IPS DF 6.9 (cell line): ENCODE measurements around the gene CPM.

Source experiments
- DNase-seq: peaks from one replicate; pipeline ENCODE4 v3.0.0-alpha.2; 2013; ENCODE audit warnings: low read depth, low spot score
- H3K27ac ChIP-seq: one replicate; pipeline ENCODE4 v1.5.1; 2013; ENCODE audit warnings: low read length, control low read depth
- H3K27me3 ChIP-seq: 2 replicates; pipeline ENCODE4 v1.6.1; 2013; ENCODE audit warnings: mild to moderate bottlenecking, low read length; ENCODE audit not compliant: control insufficient read depth, insufficient read depth
- H3K36me3 ChIP-seq: 2 replicates; pipeline ENCODE4 v1.6.1; 2013; ENCODE audit warnings: low read length; ENCODE audit not compliant: control insufficient read depth, insufficient read depth
- H3K4me1 ChIP-seq: 2 replicates; pipeline ENCODE4 v1.6.1; 2013; ENCODE audit warnings: low read length; ENCODE audit not compliant: control insufficient read depth, insufficient read depth
- H3K4me3 ChIP-seq: 2 replicates; pipeline ENCODE4 v1.5.1; 2013; ENCODE audit warnings: mild to moderate bottlenecking, low read length
- H3K9me3 ChIP-seq: 2 replicates; pipeline ENCODE4 v1.6.1; 2013; ENCODE audit warnings: low read length, inconsistent platforms; ENCODE audit not compliant: control insufficient read depth, insufficient read depth
- WGBS: extraction: QIAGEN DNeasy Blood & Tissue Kit; methylation state at CpG from one replicate; pipeline ENCODE4 v1.1.7; 2013; ENCODE audit warnings: mixed read lengths, missing lambda C conversion rate; ENCODE audit not compliant: insufficient read length, insufficient coverage; 5-methylcytosine and 5-hydroxymethylcytosine counted together

The CPM gene

DNA sequence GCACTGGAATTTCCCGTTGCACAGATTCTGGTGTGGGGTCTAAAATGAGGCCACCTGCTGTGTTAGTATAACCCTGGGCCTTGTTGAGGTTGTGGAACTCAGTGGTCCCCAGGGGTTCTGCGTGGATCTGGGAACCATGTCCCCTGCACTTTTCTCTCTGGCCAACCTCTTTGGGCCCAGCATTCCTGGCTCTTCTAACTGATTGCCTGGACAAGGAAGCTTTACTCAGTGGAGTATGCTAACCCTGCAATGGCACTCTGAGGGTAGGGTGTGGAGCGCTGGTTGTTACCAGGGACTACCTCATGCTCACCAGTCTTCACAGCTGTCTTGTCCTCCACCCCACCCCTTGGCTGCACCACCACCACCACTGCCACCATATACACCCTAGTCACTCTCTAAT lies 39.2 kb downstream of the CPM start:
- no peak for DNase-seq
- no peaks in the 10 kb centered on the region for H3K27me3 ChIP-seq
- WGBS = no CpG with 5 or more reads among the region's 3 CpGs
- H3K4me1 ChIP-seq = no peaks in the 10 kb centered on the region
- H3K4me3 ChIP-seq = no peak overlapping the region
- no peak overlapping the region for H3K27ac ChIP-seq
- H3K9me3 ChIP-seq = no peaks in the 10 kb centered on the region
- no peaks in the 10 kb centered on the region for H3K36me3 ChIP-seq

DNA sequence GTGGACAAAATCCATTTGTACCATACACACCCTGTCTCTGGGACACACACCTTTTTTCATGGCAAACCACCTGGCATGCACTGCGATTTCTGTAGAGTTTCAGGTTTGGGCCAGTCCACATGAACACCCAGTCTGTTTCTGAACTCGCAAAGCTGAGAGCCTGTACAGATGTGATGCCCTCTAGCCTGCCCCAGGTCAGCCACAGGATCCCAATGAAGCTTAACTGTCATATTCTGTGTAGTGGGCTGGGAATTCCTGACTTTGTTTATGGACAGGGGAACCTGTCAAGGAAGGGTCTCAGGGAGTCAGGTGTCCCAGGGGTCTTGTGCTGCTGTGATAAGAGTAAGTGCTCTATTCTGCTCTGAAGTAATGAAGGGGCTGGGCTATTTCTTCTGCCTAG lies 39.8 kb downstream of the CPM start:
- no peaks in the 10 kb centered on the region for H3K27me3 ChIP-seq
- no peaks in the 10 kb centered on the region for H3K9me3 ChIP-seq
- no peaks in the 10 kb centered on the region for H3K36me3 ChIP-seq
- H3K4me1 ChIP-seq = no peaks in the 10 kb centered on the region
- H3K4me3 ChIP-seq = no peak overlapping the region
- no peak for DNase-seq
- no peak overlapping the region for H3K27ac ChIP-seq
- WGBS = no CpG with 5 or more reads among the region's 2 CpGs

DNA sequence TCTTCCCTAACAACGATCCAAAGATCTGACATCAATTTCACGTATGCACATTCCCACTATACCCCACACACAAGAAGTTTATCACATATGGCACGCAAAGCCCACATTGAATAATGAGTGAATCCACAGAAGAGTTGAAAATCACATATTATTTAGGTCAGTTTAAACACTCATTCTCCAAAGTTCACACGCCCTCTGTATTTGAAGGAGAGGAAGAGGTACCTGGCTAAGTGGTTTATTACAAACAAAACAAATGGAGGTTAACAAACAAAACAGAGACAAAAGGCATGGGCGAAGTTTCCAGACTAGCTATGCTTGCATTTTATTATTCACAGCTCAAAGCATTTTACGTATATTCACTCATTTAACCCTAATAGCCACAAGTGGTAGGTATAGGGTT lies 41.8 kb downstream of the CPM start:
- H3K27ac ChIP-seq = no peak overlapping the region
- no CpG with 5 or more reads among the region's 6 CpGs for WGBS

DNA sequence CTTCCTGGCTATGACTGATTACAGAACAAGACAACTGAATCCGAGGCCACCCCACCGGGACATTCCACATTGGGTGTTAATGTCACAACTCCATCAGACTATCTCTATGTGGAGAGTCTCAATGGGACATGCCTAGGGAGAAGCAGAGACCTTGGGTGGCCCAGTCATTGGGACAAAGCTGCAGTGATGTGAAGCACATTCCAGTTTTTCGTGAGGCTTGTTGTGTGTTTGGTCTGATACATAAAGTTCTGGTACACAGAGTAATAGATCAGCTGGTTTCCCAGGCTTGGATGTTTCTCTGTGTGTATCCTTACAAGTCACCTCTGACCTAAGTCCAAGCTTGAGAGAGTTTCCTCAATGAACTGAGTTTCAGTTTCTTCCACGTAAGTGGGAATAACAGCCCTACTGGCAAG lies 42.3 kb downstream of the CPM start:
- Histone ChIP-seq H3K4me3 (no peak overlapping the region), H3K27me3 (no peaks in the 10 kb centered on the region), H3K4me1 (no peaks in the 10 kb centered on the region), H3K36me3 (no peaks in the 10 kb centered on the region), H3K9me3 (no peaks in the 10 kb centered on the region), H3K27ac (no peak overlapping the region)
- no CpG with 5 or more reads among the region's 4 CpGs for WGBS
- DNase-seq = no peak

More for the DNA sequence above, 41.8 kb downstream of the CPM start:
- DNase-seq = no peak
- Histone ChIP-seq H3K36me3 (no peaks in the 10 kb centered on the region), H3K27me3 (no peaks in the 10 kb centered on the region), H3K4me1 (no peaks in the 10 kb centered on the region), H3K9me3 (no peaks in the 10 kb centered on the region), H3K4me3 (no peak overlapping the region)

DNA sequence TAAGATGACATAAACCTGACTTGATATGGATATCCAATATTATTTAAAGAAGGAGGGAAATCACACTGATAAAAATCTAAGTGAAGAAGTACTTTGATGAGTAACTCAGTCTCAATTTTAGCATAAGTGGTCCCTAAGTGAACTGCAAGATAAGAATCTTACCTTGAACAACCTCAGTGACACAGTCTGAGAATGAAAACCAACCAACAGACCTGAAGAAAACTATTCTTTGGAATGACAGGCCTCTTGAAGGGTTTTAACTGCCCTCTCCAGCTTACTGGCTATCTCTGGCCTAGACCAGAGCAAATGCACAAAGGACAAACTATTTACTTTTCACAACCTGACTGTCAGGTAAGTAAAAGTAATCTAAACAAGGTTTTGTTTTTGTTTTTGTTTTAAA lies 44.7 kb downstream of the CPM start:
- H3K27me3 ChIP-seq = no peaks in the 10 kb centered on the region
- H3K4me1 ChIP-seq = peaks cover 2% of the 10 kb centered on the region; the same call in 1 of the 2 replicates
- DNase-seq = no peak
- no peaks in the 10 kb centered on the region for H3K36me3 ChIP-seq
- no peak overlapping the region for H3K4me3 ChIP-seq
- no peaks in the 10 kb centered on the region for H3K9me3 ChIP-seq
- H3K27ac ChIP-seq = no peak overlapping the region

DNA sequence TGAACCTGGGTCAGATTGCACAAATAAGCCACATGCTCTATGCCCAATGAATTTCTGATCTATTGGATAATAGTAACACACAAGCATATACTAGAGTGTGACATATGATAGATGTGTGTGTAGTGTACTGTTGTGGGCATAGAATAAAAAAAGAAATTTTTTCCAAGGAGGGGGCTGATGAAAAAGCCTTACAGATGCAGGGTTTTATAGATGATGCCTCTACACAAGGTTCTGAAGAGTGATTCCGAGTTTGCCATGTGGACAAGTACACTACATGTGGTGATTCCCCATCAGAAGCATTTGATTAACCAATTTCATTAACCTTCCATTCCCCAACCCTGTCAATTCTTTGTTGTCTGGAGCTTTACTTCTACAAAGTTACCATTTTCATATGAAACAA lies 45.3 kb downstream of the CPM start:
- no peak for DNase-seq
- no peaks in the 10 kb centered on the region for H3K36me3 ChIP-seq
- H3K9me3 ChIP-seq = no peaks in the 10 kb centered on the region
- no CpG with 5 or more reads among the region's 1 CpG for WGBS
- H3K27me3 ChIP-seq = no peaks in the 10 kb centered on the region
- no peak overlapping the region for H3K27ac ChIP-seq
- H3K4me1 ChIP-seq = peaks cover 2% of the 10 kb centered on the region; the same call in 1 of the 2 replicates
- H3K4me3 ChIP-seq = no peak overlapping the region

DNA sequence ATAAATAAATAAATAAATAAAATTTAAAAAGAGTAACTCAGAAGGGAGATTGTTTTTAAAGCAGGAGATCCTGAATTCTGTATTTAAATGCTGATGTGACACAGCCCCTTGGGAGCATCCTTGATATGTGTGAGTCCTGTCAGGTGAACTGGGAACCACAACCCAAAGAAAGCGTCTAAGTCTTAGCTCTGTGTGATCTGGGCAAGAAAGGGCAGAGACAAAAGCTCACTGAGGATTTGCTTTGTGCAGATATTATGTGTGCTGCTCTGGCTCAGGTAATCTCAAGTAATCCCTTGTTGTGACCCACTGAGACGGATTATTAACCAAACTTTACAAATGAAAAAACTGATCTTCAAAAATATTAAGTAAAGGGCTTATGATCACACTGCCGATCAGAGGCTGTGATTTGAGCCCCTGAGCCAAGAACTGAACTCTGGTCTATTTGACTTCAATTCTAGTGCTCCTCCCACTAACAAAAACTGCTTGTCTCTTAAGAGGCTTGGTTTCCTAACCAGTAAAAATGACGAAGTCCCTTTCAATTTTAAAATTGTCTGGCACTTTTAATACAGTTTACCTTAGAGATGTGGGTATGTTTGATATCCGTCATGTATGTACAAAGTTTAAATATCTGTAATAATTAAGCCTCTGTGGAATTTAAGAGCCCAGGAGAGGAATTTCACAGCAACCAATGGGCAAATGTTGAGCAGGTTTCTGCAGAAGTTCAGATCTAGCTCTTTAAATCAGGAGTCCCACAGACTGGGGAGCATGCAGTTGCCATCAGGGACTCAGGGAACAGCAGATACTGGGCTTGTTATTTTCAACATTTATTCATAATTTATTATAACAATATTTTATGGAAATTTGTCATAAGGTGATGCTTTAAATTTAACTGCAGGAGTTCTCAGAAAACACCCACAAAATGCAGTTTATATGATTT lies 46.1 kb downstream of the CPM start:
- no CpG with 5 or more reads among the region's 5 CpGs for WGBS
- H3K4me3 ChIP-seq = no peak overlapping the region
- no peak overlapping the region for H3K27ac ChIP-seq
- peaks cover 2% of the 10 kb centered on the region; the same call in 1 of the 2 replicates for H3K4me1 ChIP-seq
- H3K9me3 ChIP-seq = no peaks in the 10 kb centered on the region
- no peak for DNase-seq
- H3K27me3 ChIP-seq = no peaks in the 10 kb centered on the region
- H3K36me3 ChIP-seq = no peaks in the 10 kb centered on the region

DNA sequence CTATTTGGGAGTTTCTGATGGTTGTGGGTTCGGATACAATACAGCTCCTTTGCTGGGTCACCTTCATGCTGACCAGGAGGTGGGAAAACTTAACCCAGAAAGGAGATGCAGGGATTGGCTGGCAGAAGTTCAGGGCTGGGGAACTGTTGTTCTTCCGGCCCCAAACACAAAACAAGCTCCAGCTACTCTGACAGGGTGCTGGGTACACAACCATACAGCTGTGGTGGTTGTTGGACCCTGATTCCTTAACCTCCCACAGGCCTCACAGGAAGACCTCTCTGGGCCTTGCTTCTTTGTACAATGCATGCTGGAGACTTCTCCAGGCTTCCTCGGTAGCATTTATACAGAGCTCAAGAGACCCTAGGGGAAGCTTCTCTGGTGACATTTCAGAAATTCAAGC lies 47.6 kb downstream of the CPM start:
- H3K36me3 ChIP-seq = no peaks in the 10 kb centered on the region
- peaks cover 2% of the 10 kb centered on the region; the same call in 1 of the 2 replicates for H3K4me1 ChIP-seq
- WGBS = no CpG with 5 or more reads among the region's 3 CpGs
- H3K4me3 ChIP-seq = no peak overlapping the region
- no peaks in the 10 kb centered on the region for H3K9me3 ChIP-seq
- DNase-seq = no peak
- H3K27ac ChIP-seq = no peak overlapping the region
- H3K27me3 ChIP-seq = no peaks in the 10 kb centered on the region

DNA sequence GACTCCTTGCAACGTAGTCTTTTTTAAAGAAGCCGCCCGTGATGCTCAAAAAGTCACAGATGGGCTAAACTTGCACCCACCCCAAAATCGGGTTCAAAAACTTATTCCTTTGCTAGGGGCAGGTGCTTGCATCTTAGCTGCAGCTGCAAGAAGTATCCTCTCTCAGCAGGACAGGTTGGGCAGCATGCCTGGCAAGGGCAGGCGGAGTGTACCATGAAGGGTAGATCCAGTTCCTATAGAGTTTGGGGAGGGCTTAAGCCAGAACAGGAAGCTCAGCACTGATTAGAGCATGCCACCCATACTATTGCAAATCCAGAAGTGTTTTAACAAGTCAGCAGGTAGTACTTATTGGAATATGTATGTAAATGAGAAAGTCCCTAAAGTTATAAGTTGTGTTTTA lies 48.7 kb downstream of the CPM start:
- H3K36me3 ChIP-seq = no peaks in the 10 kb centered on the region
- peaks cover 2% of the 10 kb centered on the region; the same call in 1 of the 2 replicates for H3K4me1 ChIP-seq
- H3K27me3 ChIP-seq = no peaks in the 10 kb centered on the region
- H3K9me3 ChIP-seq = no peaks in the 10 kb centered on the region
- H3K4me3 ChIP-seq = no peak overlapping the region
- H3K27ac ChIP-seq = no peak overlapping the region
- no peak for DNase-seq
- no CpG with 5 or more reads among the region's 5 CpGs for WGBS

DNA sequence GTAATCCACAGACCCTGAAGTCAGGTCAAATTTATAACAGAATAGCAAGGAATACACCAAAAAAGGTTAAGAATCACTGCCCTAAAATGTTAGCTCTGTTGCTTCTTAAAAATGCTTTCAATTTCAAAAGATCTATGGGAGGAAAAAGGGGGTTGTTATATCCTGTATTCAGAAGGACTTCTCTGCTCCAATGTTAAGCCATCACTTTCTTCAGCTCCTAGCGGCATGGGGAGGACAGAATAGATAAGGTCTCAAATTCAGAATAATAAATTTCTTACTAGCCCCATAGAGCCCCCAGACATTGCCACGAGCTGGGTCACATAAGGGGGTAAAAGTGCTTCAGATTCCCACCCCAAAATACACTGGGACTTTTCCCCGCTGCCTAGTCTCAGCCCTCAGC lies 49.8 kb downstream of the CPM start:
- no peaks in the 10 kb centered on the region for H3K27me3 ChIP-seq
- H3K4me3 ChIP-seq = no peak overlapping the region
- no peak for DNase-seq
- no CpG with 5 or more reads among the region's 3 CpGs for WGBS
- H3K4me1 ChIP-seq = peaks cover 2% of the 10 kb centered on the region; the same call in 1 of the 2 replicates
- no peak overlapping the region for H3K27ac ChIP-seq
- H3K9me3 ChIP-seq = no peaks in the 10 kb centered on the region
- no peaks in the 10 kb centered on the region for H3K36me3 ChIP-seq
